Body of pancreas (tissue), 4 donors: Measurements from ENCODE around the gene STK38.

ENCODE experiments used
- POLR2A ChIP-seq, 3 donors: fragments of 450-650 bp; IDR thresholded peaks; one replicate each; pipeline ENCODE4 v1.6.1; 2016; ENCODE audit warnings: antibody characterized with exemption in 3 of 3, mild to moderate bottlenecking in 2 of 3
- TF ChIP-seq, protein P1 (sequence below), 7 experiments: fragments of 450-650 bp in 4 of 7; fragments of 200-600 bp in 3 of 7; sonication (generic) in 3 of 7; IDR thresholded peaks; one replicate each; pipeline ENCODE4 v1.5.1; 2016 to 2019; ENCODE audit warnings: antibody characterized with exemption in 7 of 7

DNA sequence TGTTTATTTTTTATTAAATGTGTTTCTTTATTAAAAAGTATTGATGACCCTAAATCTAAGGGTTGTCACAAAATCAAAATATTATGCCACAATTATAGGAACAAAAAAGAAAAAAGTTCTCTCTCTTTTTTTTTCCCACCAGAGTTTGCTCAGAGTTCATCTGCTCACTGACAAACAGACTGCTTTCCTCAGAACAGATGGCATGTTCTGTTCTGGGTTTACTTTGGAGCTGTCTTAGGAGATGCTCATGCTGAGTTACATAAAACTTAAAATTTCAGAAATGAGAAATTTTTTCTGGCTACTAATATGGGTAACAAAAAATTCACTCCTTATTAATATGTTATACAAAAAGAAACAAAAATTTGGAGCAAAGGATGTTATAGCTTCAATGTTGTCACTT, 30.3 kb downstream of the STK38 start:
- no peak for TF ChIP-seq POLR2A (IDR thresholded peaks at IDR 0.05)
- TF ChIP-seq, protein P1, sequence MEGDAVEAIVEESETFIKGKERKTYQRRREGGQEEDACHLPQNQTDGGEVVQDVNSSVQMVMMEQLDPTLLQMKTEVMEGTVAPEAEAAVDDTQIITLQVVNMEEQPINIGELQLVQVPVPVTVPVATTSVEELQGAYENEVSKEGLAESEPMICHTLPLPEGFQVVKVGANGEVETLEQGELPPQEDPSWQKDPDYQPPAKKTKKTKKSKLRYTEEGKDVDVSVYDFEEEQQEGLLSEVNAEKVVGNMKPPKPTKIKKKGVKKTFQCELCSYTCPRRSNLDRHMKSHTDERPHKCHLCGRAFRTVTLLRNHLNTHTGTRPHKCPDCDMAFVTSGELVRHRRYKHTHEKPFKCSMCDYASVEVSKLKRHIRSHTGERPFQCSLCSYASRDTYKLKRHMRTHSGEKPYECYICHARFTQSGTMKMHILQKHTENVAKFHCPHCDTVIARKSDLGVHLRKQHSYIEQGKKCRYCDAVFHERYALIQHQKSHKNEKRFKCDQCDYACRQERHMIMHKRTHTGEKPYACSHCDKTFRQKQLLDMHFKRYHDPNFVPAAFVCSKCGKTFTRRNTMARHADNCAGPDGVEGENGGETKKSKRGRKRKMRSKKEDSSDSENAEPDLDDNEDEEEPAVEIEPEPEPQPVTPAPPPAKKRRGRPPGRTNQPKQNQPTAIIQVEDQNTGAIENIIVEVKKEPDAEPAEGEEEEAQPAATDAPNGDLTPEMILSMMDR (IDR thresholded peaks at IDR 0.05): no peak
